Erythroblast (primary cell): ENCODE results near the gene ZC3H18.

Experiments used
- GATA1 ChIP-seq: IDR thresholded peaks from 2 replicates; pipeline ENCODE4 v1.6.1; 2011; ENCODE audit warnings: low read depth, mild to moderate bottlenecking, control low read depth, low read length, moderate library complexity
- POLR2A ChIP-seq: IDR thresholded peaks from 2 replicates; pipeline ENCODE4 v1.6.1; 2011; ENCODE audit warnings: mild to moderate bottlenecking, low read length

GRCh38 chr16:88582912-88583575, 12.8 kb downstream of the ZC3H18 start:
- no peak for TF ChIP-seq POLR2A
- TF ChIP-seq GATA1: no peak
